Urothelium cell line (cell line): ENCODE measurements around the gene FHL3.
"Not testable (repeated sequence)": the region's sequence is repeated elsewhere in the genome, so short reads cannot be mapped to it uniquely, and the experiment has no call there.

Experiments
- DNase-seq: peaks from one replicate; pipeline ENCODE4 v3.0.0; 2011; ENCODE audit warnings: low spot score, mixed read lengths
- FAIRE-seq: peaks from 2 replicates; lab custom pipeline; 2011; peaks lifted over from hg19 to GRCh38; lab: Jason Lieb, UNC

The FHL3 gene

GRCh38 chr1:38037221-38037939, 32.1 kb upstream of the FHL3 start:
- DNase-seq (peak; percentile 37), FAIRE-seq (no peak)

GRCh38 chr1:38034871-38035270, 29.6 kb upstream of the FHL3 start:
- no peak for FAIRE-seq
- DNase-seq, result no peak

- not testable (repeated sequence) for DNase-seq, FAIRE-seq
Measured at GRCh38 chr1:38032992-38033391, 27.7 kb upstream of the FHL3 start.

- no peak for DNase-seq
- no peak for FAIRE-seq
Measured at GRCh38 chr1:38031513-38031866, 26.2 kb upstream of the FHL3 start.

- no peak for FAIRE-seq
- DNase-seq, result no peak
Measured at GRCh38 chr1:38030596-38031512, 25.5 kb upstream of the FHL3 start.

GRCh38 chr1:38029685-38030511, 24.6 kb upstream of the FHL3 start:
- FAIRE-seq, result peak; percentile 62
- peak; percentile 90 for DNase-seq

- no peak for DNase-seq
Measured at GRCh38 chr1:38029081-38029681, 23.9 kb upstream of the FHL3 start.

GRCh38 chr1:38028671-38029070, 23.4 kb upstream of the FHL3 start:
- FAIRE-seq (peak; percentile 69), DNase-seq (no peak)

More at GRCh38 chr1:38029081-38029681, 23.9 kb upstream of the FHL3 start:
- FAIRE-seq, result no peak

- FAIRE-seq (no peak), DNase-seq (no peak)
Measured at GRCh38 chr1:38028105-38028591, 22.8 kb upstream of the FHL3 start.

GRCh38 chr1:38027201-38028104, 22.1 kb upstream of the FHL3 start:
- no peak for FAIRE-seq
- no peak for DNase-seq

- no peak for FAIRE-seq
- peak; percentile 55 for DNase-seq
Measured at GRCh38 chr1:38026592-38027200, 21.4 kb upstream of the FHL3 start.

- DNase-seq, result no peak
- no peak for FAIRE-seq
Measured at GRCh38 chr1:38025664-38026063, 20.4 kb upstream of the FHL3 start.

GRCh38 chr1:38025233-38025632, 19.9 kb upstream of the FHL3 start:
- FAIRE-seq (no peak), DNase-seq (no peak)

GRCh38 chr1:38022810-38023209, 17.5 kb upstream of the FHL3 start:
- FAIRE-seq (no peak), DNase-seq (no peak)

GRCh38 chr1:38021969-38022368, 16.7 kb upstream of the FHL3 start:
- no peak for DNase-seq
- no peak for FAIRE-seq

GRCh38 chr1:38020396-38020795, 15.1 kb upstream of the FHL3 start:
- FAIRE-seq, result no peak
- DNase-seq, result no peak

- FAIRE-seq, result no peak
Measured at GRCh38 chr1:38018864-38019343, 13.6 kb upstream of the FHL3 start.

GRCh38 chr1:38015978-38016725, 10.8 kb upstream of the FHL3 start:
- FAIRE-seq (no peak), DNase-seq (no peak)

More at GRCh38 chr1:38018864-38019343, 13.6 kb upstream of the FHL3 start:
- no peak for DNase-seq
